ENCODE results near the gene LTF.
A peak's percentile ranks its signal among the peaks of the same experiment; 100 is the strongest.
"Not testable (repeated sequence)": the region's sequence is repeated elsewhere in the genome, so short reads cannot be mapped to it uniquely, and the experiment has no call there.

LTF gene

DNA sequence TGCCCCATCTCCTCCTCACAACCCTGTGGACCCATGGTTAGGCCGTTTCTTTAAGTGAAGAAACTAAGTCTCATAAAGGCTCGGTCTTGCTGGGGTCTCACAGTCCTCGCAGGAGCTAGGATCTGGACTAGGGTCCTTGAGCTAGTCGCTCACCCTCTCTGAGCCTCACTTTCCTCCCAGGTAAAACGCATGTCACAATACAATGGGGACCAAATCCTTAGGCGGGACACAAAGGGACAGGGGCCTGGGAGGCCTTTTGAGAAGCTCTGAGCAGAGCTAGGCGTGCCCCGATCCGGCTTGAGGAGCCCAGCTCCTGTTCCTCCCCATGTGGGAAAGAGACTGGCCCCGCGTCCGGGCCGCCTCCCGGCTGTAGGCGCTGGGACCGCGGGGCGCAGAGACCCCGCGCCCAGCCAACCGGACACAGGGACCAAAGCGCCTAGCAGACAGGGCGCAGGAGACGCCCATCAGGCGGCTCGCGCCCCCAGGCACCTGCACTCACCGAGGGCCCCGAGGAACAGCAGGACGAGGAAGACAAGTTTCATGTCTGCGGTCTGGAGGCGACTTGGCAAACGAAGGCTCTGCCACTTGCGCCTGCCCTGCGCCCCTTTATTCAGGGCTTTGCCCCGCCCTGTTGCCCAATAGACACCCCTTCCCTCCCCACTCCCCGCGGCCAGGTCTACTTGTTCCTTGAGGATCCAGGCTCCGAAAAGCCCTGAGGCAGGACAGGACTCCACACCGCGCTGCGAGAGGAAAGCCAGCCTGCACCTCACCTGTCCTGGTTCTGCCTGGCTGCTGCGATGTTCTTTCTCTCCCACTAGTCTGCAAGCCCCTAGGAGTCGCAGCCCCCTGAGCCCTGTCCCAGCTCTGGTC lies at the start of gene LTF:
TSS of gene LTF (minus strand) at position 580 of the 870 bp plus-strand sequence. CDS start at position 542, 38 bp downstream.
- no peak for DNase-seq (ENCODE audit: low read depth)

DNA sequence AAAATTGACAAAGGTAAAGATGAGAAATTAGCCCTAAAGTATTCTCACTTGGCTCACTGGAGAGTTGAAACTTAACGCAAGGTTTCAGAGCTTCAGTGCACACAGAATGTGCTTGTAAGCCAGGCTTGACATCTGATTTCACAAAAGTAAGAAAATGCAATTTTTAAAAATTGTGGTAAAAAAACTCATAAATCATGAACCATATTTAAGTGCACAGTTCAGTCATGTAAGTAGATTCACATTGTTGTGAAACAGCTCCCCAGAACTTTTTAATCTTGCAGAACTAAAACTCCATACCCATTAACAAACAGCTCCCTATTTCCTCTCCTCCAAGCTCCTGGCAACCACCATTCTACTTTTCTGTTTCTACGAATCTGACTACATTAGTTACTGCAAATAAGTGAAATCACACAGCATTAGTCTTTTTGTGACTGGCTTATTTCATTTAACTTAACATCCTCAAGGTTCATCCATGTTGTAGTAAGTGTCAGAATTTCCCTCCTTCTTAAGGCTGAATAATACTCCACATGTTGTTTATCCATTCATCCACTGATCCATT lies 47.6 kb upstream of the LTF start:
- DNase-seq (ENCODE audit: low read depth) = no peak

DNA sequence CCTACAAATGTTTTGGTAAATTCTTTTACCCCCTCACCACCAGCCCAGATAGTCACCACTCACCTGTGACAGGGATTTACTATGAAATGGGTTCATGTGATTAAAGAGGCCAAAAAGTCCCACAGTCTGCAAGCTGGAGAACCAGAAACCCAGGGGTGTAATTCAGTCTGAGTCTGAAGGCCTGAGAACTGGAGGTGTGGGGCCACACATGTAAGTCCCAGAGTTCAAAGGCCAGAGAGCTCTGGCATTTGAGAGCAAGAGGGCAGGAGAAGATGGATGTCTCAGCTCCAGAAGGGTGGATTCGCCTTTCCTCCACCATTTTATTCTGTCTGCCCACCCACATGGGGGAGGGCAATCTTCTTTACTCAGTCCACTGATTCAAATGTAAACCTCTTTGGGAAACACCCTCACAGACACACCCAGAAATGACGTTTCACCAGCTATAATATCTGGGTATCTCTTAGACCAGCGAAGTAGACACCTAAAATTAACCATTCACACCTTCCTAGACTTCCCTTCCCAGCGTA lies 45.0 kb upstream of the LTF start:
- DNase-seq (ENCODE audit: low read depth) = no peak

DNA sequence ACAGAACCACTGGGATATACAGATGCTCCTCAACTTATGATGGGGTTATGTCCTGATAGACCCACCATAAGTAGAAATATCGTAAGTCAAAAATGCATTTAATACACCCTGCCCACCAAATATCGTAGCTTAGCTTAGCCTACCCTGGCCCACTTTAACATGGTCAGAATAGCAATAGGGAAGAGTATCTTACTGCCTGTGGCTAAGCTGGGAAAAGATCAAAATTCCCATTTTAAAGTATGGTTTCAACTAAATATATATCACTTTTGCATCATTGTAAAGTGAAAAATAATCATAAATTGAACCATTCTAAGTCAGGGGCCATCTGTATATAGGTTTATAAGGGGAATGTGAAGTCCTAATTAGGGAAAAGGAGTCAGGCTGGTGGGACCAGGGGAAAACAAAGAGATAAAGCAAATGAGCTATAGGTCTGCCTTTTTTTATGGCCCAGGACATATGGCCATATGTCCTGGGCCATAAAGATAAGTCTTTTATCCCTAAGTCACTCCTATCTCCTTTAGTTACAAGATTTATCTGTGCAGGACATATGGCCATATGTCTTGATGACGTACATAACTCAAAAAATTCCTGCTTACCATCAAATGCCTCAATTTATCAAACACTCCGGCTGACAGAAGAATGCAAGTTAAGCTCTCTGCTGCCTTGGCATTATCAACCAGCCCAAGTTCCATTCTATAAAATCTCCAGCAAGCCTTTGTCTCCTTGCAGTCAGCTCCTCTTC lies 44.3 kb upstream of the LTF start:
- DNase-seq (ENCODE audit: low read depth) = no peak

DNA sequence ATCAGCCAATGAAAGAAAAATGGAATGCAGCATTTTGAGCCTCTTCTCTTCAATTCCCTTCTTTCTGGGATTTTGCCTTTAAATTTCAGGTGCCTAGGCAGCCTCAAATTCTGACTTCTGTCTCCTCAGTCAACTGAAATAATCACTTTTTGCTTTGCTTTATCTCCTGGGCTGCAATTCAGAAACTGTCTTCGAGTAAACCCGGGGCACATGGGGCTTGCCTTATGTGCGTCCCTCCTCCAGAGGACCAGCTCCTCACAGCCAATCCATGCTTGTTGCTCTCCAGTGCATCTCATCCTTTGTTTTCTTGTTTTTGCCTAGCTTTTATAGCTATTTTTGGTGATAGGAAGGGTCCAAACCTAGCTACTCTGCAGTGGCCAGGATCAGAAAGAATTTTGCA lies 41.8 kb upstream of the LTF start:
- DNase-seq (ENCODE audit: low read depth) = no peak

DNA sequence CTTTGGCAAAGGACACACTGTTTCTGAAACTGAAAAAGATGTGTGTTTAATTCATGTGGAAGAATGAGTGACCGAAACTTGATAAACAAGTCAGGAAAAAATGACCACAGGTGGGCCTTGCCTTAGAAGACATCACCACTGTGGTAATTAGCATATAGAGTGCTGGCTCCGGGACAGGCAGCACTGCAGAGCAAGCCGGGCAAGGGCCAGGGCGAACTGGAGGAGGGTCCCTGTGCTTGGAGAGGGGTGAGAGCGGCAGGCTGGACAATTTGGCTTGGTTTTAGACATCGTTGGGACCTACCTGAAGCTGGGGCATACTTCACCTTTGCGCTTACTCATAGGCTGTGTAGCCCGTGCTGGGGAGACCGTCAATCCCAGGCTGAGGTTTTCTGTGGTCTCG lies 41.2 kb upstream of the LTF start:
- DNase-seq (ENCODE audit: low read depth) = no peak

DNA sequence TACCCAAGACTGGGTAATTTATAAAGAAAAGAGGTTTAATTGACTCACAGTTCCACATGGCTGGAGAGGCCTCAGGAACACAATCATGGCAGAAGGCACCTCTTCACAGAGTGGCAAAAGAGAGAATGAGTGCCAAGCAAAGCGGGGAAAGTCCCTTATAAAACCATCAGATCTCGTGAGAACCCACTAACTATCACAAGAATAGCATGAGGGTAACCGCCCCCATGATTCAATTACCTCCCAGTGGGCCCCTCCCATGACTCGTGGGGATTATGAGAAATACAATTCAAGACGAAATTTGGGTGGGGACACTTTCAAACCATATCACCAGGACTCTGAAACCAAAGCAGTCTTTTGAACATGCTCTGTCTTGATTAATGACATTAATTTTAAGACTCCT lies 40.1 kb upstream of the LTF start:
- no peak for DNase-seq (ENCODE audit: low read depth)

DNA sequence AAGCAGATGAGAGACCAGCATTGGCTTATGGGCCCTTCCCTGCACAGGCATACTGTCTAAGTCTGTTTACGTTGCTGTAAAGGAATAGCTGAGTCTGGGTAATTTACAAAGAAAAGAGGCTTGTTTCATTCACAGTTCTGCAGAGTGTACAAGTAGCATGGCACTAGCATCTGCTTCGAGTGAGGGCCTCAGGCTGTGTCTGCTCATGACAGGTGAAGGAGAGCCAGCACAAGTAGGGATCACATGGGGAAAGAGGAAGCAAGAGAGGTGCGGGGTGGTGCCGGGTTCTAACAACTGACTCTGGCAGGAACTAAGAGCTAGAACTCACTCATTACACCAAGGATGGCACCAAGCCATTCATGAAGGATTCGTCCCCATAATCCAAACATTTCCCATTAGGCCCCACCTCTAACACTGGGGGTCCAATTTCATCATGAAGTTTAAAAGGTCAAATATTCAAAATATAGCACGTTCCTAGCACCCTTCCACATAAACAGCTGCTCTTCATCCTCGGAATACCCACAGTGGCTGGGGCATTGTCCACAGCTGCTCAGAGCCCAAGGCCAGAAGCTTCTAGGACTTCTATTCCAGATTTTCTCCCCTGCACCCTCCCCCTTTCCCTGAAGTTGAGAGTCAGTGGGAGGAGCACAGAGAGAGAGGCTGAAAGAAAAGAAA lies 38.6 kb upstream of the LTF start:
- DNase-seq (ENCODE audit: low read depth) = no peak

DNA sequence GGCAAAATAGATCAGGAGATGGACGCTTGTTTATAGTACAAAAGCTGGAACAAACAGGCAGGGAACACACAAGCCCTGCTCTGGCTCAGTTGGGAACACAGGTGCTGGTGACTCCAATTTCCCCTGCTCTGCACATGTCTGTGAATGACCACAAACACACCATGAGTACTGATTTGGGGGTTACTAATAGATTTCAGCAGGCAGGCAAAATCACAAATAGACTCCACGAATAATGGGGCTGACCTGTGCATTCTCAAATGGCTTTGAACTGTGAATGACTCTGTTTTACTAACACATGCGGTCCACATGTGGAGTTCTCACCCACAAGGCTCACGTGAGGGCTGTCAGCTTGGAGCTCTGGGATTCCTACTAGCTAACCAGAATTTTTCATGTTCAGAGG lies 37.0 kb upstream of the LTF start:
- DNase-seq (ENCODE audit: low read depth) = no peak

DNA sequence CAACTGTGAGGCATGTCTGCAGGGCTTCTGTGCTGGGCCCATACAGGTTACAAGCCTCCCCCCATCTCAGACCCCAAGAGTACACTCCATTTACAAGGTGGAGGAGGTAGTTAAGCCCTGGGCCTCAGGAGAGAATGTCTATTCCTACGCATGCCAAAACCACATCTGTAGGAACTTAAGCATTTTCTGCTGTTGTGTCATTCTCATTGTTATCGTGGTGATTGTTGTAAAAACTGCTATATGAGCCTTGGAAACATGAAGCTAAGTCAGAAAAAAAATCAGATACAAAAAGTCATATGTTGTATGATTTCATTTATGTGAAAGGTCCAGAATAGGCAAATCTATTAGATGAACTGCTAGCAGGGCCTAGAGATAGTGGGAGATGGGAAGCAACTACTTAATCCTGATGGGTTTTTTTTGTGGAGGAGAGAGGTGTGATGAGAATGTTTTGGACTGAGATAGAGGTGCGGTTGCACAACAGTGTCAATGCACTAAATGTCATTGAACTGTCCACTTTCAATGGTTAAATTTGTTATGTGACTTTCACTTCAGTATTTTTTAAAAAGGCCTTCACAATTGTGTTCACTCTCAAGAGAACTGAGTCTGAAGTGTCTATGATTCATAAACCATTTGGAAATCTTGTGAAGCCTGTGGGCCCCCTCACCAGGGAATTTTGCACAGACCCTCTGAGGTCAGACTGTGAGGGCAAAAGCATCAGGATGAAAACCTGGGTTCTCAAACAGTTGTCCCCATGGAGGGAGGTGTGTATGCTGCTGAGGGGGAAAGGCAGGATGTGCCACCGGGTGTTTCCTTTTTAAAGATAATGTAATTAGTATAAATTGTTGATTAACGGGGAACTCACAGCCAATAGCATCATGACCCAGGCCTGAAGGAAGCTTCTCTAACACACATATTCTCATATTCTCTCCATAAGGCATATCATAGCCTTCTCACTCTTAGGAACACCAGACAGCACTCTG lies 36.2 kb upstream of the LTF start:
- no peak for DNase-seq (ENCODE audit: low read depth)

DNA sequence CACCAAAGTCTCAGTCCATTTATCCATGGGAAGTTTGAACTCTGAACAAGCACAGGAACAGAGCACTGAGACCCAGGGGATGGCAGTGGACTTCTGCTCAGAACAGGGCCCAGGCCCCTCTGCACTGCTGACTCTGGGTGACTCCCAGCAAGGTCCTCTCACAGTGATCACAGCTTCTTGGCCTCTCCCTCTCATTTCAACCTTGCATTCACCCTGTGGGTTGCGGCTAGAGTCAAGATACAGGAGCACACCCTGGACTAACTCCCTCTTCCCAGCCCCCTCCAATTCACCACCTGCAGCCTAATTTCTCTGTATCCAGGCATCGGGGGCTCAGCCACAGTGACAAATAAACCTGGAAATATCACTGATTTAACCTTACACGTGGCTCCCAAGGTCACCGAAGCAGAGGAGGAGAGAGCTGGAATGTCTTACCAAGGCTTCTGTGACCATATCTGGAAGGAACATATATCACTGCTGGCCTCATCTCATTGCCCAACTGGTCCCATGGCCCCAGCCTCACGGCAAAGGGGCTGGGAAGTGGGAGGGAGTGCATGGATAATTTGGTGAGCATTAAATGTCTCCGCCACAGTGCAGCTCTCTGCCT lies 34.3 kb upstream of the LTF start:
- DNase-seq (ENCODE audit: low read depth) = no peak

DNA sequence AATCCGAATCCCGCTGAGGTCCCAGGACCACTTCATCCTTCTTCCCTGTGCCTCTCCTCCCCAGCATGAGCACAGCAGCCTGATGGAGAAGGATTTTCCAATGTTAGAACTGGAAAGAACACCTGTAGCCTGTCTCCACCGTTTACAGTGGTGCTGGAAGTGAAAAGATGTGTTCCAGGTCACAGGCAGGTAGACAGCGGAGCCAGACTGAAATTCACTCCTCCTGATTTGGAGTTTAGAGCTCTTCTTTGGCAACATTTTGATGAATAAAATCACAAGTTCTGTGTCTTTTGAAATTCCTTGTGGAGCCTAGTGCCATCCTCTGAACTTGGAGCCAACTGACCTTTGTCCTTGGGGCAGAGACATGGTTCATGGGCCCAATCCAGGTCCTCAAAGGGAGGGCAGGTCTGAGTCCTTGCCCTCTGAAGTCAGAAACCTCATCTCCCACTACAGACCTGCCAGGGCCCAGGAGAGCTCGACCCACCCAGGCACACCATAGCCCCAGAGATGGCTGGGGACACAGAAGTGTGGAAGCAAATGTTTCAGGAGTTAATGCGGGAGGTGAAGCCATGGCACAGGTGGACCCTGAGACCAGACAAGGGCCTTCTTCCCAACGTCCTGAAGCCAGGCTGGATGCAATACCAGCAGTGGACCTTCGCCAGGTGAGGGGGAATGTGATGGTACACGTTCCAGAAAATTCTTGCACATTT lies 33.0 kb upstream of the LTF start, which contains the start of gene RTP3:
TSS of gene RTP3 (plus strand) at position 421 of the 710 bp plus-strand sequence. CDS start at position 508, 87 bp downstream.
- no peak for DNase-seq (ENCODE audit: low read depth)

DNA sequence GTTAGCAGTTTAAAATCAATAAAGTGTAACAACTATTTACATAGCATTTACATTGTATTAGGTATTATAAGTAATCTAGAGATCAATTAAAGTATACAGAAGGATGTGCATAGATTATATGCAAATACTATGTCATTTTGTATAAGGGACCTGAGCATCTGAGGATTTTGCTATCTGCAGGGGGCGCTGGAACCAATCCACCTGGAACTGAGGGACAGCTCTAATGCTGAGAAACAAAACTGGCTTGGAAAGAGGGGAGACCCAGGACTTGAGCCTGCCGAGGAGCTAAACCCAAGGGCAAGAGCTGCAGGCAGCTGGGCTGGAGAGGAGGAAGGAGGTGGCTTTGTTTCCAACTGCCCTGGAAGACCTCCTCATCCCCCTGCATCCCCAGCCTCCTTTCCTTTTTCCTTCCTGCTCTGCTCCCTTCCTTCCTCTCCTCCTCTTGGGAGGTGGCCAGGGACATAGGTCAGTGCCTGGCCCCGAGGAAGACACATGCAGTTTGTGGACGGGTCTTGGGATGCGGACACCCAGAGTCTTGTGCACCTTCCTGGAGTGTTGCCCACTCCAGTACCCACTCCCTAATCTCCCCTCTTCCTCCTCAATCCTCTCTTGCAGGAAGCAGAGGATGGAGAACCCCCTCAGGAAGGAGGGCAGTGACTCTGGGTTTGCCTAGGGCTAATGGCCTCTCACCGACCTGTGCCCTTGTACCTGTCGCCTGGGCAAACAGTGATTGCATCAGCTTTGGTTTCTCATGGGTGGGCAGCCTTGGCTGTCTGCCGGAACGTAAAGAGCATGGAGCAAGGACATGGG lies 32.2 kb upstream of the LTF start:
- peak; percentile 55 for DNase-seq (ENCODE audit: low read depth)

DNA sequence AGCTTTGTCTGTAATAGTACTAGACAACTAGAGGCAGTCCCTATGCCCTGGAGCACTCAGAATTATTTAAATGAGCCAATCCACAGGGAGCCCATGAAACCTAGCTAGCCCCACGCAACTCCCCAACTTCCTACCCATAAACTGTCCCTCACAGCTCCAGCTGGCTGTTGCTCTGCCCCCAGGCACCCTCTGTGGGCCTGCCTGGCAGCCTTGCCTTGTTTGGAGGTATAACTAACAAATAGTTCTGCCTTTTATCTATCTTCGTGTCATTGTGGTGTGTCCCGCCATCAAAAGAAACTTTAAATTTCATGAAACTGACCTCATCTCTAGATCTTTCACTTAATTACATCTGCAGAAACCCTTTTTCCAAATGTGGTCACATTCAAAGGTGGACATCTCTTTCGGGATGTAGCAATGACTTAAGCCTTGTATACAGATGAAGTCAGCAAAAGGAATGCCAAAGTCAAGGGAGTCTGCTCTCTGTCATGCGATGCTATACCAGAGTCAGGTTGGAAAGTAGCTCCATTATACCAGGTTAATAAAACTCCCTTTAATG lies 31.3 kb upstream of the LTF start:
- DNase-seq (ENCODE audit: low read depth) = no peak

DNA sequence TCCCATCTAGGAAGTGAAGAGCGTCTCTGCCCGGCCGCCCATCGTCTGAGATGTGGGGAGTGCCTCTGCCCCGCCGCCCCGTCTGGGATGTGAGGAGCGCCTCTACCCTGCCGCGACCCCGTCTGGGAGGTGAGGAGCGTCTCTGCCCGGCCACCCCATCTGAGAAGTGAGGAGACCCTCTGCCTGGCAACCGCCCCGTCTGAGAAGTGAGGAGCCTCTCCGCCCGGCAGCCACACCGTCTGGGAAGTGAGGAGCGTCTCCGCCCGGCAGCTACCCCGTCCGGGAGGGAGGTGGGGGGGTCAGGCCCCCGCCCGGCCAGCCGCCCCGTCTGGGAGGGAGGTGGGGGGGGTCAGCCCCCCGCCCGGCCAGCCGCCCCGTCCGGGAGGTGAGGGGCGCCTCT lies 29.8 kb upstream of the LTF start:
- DNase-seq (ENCODE audit: low read depth) = not testable (repeated sequence)

DNA sequence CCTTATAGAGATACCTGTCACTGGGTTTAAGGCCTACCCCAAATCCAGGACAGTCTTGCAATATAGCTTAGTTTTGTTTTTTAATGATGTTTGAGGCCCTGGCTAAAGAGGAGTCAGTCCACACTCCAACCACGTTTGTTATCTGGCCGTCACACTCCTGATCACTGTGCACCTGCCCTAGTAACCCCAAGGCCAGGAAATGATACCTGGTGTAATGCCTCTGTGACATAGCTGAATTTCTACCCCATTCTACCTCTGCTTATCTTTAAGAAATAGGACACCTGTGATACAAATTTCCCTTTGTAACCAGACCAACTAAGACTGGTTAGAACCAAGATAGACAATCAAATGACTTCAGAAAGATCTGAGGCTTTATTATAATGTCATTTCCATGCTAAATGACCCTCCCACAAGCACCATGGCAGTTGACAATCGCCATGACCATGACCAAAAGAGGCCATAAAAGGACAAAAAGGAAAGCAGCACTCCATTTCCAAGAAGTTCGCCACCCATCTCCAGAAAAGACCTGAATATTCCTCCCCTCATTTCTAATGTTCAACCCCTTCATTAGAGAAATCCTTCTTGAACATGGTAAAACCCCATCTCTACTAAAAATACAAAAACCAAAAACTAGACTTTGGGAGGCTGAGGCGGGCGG lies 28.3 kb upstream of the LTF start:
- DNase-seq (ENCODE audit: low read depth) = no peak

DNA sequence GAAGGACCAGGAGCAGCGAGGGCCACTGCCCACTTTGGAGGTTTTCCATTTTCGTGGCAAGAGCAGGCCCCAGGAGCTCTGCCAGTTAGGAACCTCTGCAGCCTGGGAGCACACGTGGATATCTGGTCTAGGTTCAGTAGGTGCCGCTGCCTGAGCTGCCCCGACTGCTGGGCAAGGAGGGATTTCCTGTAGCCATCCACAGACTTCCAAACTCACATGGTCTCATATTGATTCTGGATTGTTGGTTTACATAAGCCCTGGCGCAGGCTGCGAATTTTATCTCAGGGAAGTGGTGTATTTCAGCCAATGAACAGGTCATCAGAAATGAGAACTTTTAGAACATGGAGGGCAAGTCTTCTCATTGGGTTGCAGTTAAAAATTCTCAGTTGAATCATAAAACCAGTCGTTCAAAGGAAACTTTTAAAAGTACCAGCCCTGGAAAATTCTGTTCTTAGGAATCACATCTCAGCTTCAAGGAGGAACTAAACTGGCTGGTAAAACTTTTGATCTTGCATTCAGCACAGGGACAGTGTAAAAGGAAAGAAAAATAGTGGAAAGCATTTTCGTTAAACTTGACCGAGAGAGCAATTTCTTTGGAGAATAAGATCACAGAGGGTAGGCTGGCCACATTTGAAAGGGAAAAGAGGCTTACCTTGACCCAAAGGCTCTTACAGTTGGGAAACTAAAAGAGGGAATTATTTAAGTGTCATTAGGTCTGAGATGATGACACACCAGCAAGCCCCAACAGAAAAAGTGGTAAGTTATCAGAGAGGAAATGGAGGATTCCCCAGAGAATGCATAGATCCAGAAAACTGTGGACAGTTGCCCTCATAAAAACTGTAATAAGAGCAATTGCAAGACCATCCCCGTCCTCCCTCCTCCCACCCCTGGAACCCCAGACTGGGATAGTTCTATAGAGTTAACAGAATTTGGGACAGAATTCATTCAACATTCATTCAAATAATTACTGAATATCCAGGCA lies 26.7 kb upstream of the LTF start:
- no peak for DNase-seq (ENCODE audit: low read depth)

Measured in activated T-cell treated with anti-CD3 and anti-CD28 coated beads for 1 hour (primary cell).